ENCODE data around the gene WNT9B.

GRCh38 chr17:46837521-46837920 lies 13.9 kb upstream of the WNT9B start:
- no peak for TF ChIP-seq CTCF (IDR thresholded peaks at IDR 0.05)
- TF ChIP-seq EP300 (IDR thresholded peaks at IDR 0.05) = no peak

All from esophagus muscularis mucosa (tissue), 3 donors.